Measurements from ENCODE around the gene CDC42BPG. TPM values are rescaled to one million over a fixed set of nuclear protein-coding genes. Genes with fewer than 3 reads are reported as not detected.

The CDC42BPG gene
- total and polyA plus RNA-seq, 10 of the 15 experiments (the other 5 are each of a cell fraction or from before 2014, with no cell fraction given) = 0.02 to 1.3 (median 0.09) TPM; not detected in 1

DNA sequence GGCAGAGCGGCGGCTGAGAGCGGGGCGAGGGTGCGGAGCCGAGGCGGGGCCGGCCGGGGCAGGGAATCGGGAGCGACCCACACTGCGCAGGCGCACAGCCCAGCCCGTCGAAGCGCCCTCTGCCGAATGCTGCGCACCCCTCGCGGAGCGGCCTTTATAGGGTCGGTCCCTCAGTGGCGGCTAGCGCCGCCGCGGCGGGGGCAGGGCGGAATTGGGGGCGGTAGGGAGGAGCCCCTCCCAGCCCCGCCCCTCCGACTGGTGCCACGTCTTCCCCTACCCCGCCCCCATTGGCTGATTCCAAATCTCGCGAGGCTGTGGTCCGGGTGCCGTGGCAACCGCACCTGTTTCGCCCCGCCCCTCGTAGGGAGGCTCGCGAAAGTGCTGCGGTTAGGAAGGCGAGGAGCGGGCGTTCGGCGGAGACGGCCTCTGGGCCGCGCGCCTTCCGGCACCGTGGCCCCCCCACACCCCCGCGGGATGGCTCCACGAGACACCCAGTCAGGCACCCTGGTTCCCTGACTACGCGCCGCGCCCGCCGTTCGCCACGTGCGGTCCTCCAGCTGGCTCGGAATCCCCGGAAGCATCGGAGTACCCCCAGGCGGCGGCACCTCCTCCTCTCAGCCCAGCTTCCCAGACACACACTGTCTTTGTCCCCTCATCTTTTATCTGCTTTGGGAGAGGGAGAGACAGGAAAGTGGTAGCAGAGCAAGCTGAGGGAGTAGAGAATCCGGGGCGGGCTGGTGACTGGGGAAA lies 34.2 kb upstream of the CDC42BPG start, which contains the start of gene EHD1 (continued):
- TF ChIP-seq, protein P1, sequence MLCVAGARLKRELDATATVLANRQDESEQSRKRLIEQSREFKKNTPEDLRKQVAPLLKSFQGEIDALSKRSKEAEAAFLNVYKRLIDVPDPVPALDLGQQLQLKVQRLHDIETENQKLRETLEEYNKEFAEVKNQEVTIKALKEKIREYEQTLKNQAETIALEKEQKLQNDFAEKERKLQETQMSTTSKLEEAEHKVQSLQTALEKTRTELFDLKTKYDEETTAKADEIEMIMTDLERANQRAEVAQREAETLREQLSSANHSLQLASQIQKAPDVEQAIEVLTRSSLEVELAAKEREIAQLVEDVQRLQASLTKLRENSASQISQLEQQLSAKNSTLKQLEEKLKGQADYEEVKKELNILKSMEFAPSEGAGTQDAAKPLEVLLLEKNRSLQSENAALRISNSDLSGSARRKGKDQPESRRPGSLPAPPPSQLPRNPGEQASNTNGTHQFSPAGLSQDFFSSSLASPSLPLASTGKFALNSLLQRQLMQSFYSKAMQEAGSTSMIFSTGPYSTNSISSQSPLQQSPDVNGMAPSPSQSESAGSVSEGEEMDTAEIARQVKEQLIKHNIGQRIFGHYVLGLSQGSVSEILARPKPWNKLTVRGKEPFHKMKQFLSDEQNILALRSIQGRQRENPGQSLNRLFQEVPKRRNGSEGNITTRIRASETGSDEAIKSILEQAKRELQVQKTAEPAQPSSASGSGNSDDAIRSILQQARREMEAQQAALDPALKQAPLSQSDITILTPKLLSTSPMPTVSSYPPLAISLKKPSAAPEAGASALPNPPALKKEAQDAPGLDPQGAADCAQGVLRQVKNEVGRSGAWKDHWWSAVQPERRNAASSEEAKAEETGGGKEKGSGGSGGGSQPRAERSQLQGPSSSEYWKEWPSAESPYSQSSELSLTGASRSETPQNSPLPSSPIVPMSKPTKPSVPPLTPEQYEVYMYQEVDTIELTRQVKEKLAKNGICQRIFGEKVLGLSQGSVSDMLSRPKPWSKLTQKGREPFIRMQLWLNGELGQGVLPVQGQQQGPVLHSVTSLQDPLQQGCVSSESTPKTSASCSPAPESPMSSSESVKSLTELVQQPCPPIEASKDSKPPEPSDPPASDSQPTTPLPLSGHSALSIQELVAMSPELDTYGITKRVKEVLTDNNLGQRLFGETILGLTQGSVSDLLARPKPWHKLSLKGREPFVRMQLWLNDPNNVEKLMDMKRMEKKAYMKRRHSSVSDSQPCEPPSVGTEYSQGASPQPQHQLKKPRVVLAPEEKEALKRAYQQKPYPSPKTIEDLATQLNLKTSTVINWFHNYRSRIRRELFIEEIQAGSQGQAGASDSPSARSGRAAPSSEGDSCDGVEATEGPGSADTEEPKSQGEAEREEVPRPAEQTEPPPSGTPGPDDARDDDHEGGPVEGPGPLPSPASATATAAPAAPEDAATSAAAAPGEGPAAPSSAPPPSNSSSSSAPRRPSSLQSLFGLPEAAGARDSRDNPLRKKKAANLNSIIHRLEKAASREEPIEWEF (IDR thresholded peaks at IDR 0.05; ENCODE audit: insufficient replicate concordance, low read depth, low read length) = peak; percentile 17
- 0 out of 4 replicates have a peak, but pooled peaks of 1 of the 2 experiments have one; percentile 35 for TF ChIP-seq EP300 (IDR thresholded peaks at IDR 0.05; ENCODE audit: borderline replicate concordance in 1 of 2, control insufficient read depth in 1 of 2, low read depth in 2 of 2, low read length in 2 of 2)
- TF ChIP-seq IKZF2 (IDR thresholded peaks at IDR 0.05) = peak in 1 of 2 experiments; percentile 75; a peak in 1 of 4 replicates
- no peak for TF ChIP-seq ZNF384 (IDR thresholded peaks at IDR 0.05; ENCODE audit: borderline replicate concordance, low read depth, low read length)
- peak; percentile 19 for TF ChIP-seq SIX5 (IDR thresholded peaks at IDR 0.05; ENCODE audit: low read depth, low read length, severe bottlenecking)
- TF ChIP-seq ESRRA (IDR thresholded peaks at IDR 0.05; ENCODE audit: low read length) = peak; percentile 70; the same call in 1 of the 2 replicates
- peak; percentile 100 for TF ChIP-seq POLR2AphosphoS5 (IDR thresholded peaks at IDR 0.05; ENCODE audit: low read length)
- TF ChIP-seq BACH1 (IDR thresholded peaks at IDR 0.05; ENCODE audit: borderline replicate concordance) = peak; percentile 87
- TF ChIP-seq PAX8 (IDR thresholded peaks at IDR 0.05) = no peak
- TF ChIP-seq CHD2 (IDR thresholded peaks at IDR 0.05; ENCODE audit: borderline replicate concordance, low read depth, low read length) = peak; percentile 99
- TF ChIP-seq YBX1 (IDR thresholded peaks at IDR 0.05) = no peak
- TF ChIP-seq NKRF (conservative IDR thresholded peaks at IDR 0.05) = peak; percentile 97
- TF ChIP-seq CEBPB (IDR thresholded peaks at IDR 0.05; ENCODE audit: borderline replicate concordance in 1 of 2, low read depth in 2 of 2, low read length in 2 of 2) = no peak
- TF ChIP-seq MEF2B (IDR thresholded peaks at IDR 0.05; ENCODE audit: partially characterized antibody, poor library complexity, severe bottlenecking) = peak; percentile 60
- TF ChIP-seq, protein P2, sequence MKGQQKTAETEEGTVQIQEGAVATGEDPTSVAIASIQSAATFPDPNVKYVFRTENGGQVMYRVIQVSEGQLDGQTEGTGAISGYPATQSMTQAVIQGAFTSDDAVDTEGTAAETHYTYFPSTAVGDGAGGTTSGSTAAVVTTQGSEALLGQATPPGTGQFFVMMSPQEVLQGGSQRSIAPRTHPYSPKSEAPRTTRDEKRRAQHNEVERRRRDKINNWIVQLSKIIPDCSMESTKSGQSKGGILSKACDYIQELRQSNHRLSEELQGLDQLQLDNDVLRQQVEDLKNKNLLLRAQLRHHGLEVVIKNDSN (IDR thresholded peaks at IDR 0.05; ENCODE audit: borderline replicate concordance, extremely low read length, insufficient read depth, low read depth, low read length) = no peak
- TF ChIP-seq NBN (IDR thresholded peaks at IDR 0.05) = no peak; the same call in none of the 2 replicates
- TF ChIP-seq TARDBP (IDR thresholded peaks at IDR 0.05; ENCODE audit: borderline replicate concordance) = no peak
- TF ChIP-seq ZNF622 (IDR thresholded peaks at IDR 0.05) = no peak
- no peak for TF ChIP-seq RUNX3 (IDR thresholded peaks at IDR 0.05; ENCODE audit: low read length)
- TF ChIP-seq YY1 (IDR thresholded peaks at IDR 0.05; ENCODE audit: low read depth, low read length) = peak; percentile 86
- no peak for TF ChIP-seq GABPA (IDR thresholded peaks at IDR 0.05; ENCODE audit: low read depth)
- TF ChIP-seq ZNF207 (IDR thresholded peaks at IDR 0.05; ENCODE audit: borderline replicate concordance) = 0 out of 2 replicates have a peak, but pooled peaks have one; percentile 18
- TF ChIP-seq POLR2AphosphoS2 (IDR thresholded peaks at IDR 0.05; ENCODE audit: low read depth, low read length) = peak; percentile 99
